H1 (cell line): ENCODE results near the gene FBN2. TPM values are rescaled to one million over a fixed set of nuclear protein-coding genes. Genes with fewer than 3 reads are reported as not detected.

ENCODE experiments used
- CTCF ChIA-PET: fragments of 300-600 bp; sonication (Branson Sonifier 250); formaldehyde crosslinking; loops from one replicate; lab custom pipeline; 2021; ENCODE audit not compliant: partially characterized antibody; lab: Charles Lee
- POLR2A ChIA-PET: fragments of 300-600 bp; sonication (Branson Sonifier 250); formaldehyde crosslinking; loops from one replicate; lab custom pipeline; 2021; ENCODE audit warnings: inconsistent platforms; ENCODE audit not compliant: partially characterized antibody; lab: Charles Lee
- DNase-seq, 2 experiments: peaks; one replicate each; pipeline versions ENCODE4 v3.0.0 to v3.0.0-alpha.2; 2010 to 2022; ENCODE audit warnings: low spot score in 2 of 2, low read depth in 1 of 2, mixed read lengths in 1 of 2
- FAIRE-seq: peaks from 2 replicates; lab custom pipeline; 2011; peaks lifted over from hg19 to GRCh38; lab: Jason Lieb, UNC
- H2AFZ ChIP-seq: 2 replicates; pipeline ENCODE4 v1.8.1; 2012; ENCODE audit warnings: low read length, inconsistent platforms
- H2AK5ac ChIP-seq: 2 replicates; pipeline ENCODE4 v1.6.1; 2013; ENCODE audit warnings: low read depth, low read length
- H2BK120ac ChIP-seq: replicated peaks from 2 replicates; pipeline ENCODE3; 2013; ENCODE audit warnings: low read depth, low read length, inconsistent platforms
- H2BK12ac ChIP-seq: 2 replicates; pipeline ENCODE4 v1.6.1; 2013; ENCODE audit warnings: low read depth, low read length
- H2BK15ac ChIP-seq: 2 replicates; pipeline ENCODE4 v1.6.1; 2013; ENCODE audit warnings: low read length
- H2BK20ac ChIP-seq: 2 replicates; pipeline ENCODE4 v1.6.1; 2013; ENCODE audit warnings: low read length
- H2BK5ac ChIP-seq: 2 replicates; pipeline ENCODE4 v1.6.1; 2013; ENCODE audit warnings: low read depth, low read length
- H3K14ac ChIP-seq: 2 replicates; pipeline ENCODE4 v1.6.1; 2013; ENCODE audit warnings: inconsistent platforms; ENCODE audit not compliant: insufficient read length
- H3K18ac ChIP-seq: 2 replicates; pipeline ENCODE4 v1.6.1; 2013; ENCODE audit warnings: low read length; ENCODE audit errors: extremely low read depth
- H3K23ac ChIP-seq: 2 replicates; pipeline ENCODE4 v1.6.1; 2013; ENCODE audit warnings: inconsistent platforms; ENCODE audit not compliant: insufficient read length
- H3K23me2 ChIP-seq: 2 replicates; pipeline ENCODE4 v1.6.1; 2013; ENCODE audit warnings: low read depth, low read length
- H3K27ac ChIP-seq: 2 replicates; pipeline ENCODE4 v1.6.1; 2011; ENCODE audit warnings: low read depth, low read length, inconsistent platforms
- H3K27me3 ChIP-seq, 4 experiments: replicated peaks in 1 of 4; 1 replicate in 1 of 4; 2 replicates in 3 of 4; pipeline versions ENCODE4 v1.6.1 to v1.8.1; 2011 to 2013; ENCODE audit warnings: low read length in 3 of 4, mild to moderate bottlenecking in 3 of 4, inconsistent platforms in 2 of 4, mixed read lengths in 2 of 4, moderate library complexity in 1 of 4; ENCODE audit not compliant: control insufficient read depth in 3 of 4, insufficient read depth in 3 of 4; ENCODE audit errors: extremely low read depth in 1 of 4
- H3K36me3 ChIP-seq, 4 experiments: 2 replicates each; pipeline versions ENCODE4 v1.6.1 to v1.8.1; 2011 to 2013; ENCODE audit warnings: mild to moderate bottlenecking in 4 of 4, low read length in 3 of 4, moderate library complexity in 2 of 4, control low read depth in 1 of 4, inconsistent platforms in 1 of 4; ENCODE audit not compliant: insufficient read depth in 4 of 4, control insufficient read depth in 2 of 4
- H3K4ac ChIP-seq: replicated peaks from 2 replicates; pipeline ENCODE3; 2013; ENCODE audit warnings: low read length, low read depth, mixed read lengths, inconsistent platforms; ENCODE audit not compliant: insufficient read length
- H3K4me1 ChIP-seq, 4 experiments: replicated peaks in 1 of 4; 1 replicate in 1 of 4; 2 replicates in 3 of 4; pipeline versions ENCODE4 v1.6.1 to v1.8.1; 2011 to 2013; ENCODE audit warnings: low read length in 3 of 4, inconsistent platforms in 2 of 4, mixed read lengths in 1 of 4; ENCODE audit not compliant: insufficient read depth in 4 of 4, control insufficient read depth in 3 of 4
- H3K4me2 ChIP-seq, 2 experiments: 2 replicates each; pipeline versions ENCODE4 v1.6.1 to v1.8.1; 2011 to 2013; ENCODE audit warnings: low read depth in 2 of 2, low read length in 2 of 2, control low read depth in 1 of 2, inconsistent platforms in 1 of 2, mild to moderate bottlenecking in 1 of 2; ENCODE audit not compliant: insufficient read depth in 1 of 2
- H3K4me3 ChIP-seq, 4 experiments: fragments of 200-600, 300-600 bp in 1 of 4; sonication (generic), shearing (Covaris generic), sonication (Bioruptor Twin) in 1 of 4; 2 replicates each; pipeline versions ENCODE4 v1.5.1 to v1.8.1; 2011 to 2016; ENCODE audit warnings: low read length in 4 of 4, low read depth in 3 of 4, control low read depth in 2 of 4, inconsistent platforms in 2 of 4, mild to moderate bottlenecking in 2 of 4, mixed read lengths in 1 of 4, moderate library complexity in 1 of 4; ENCODE audit not compliant: insufficient read depth in 2 of 4; ENCODE audit errors: extremely low read depth in 1 of 4
- H3K56ac ChIP-seq: replicated peaks from 2 replicates; pipeline ENCODE3; 2013; ENCODE audit warnings: low read depth, mild to moderate bottlenecking, mixed read lengths, low read length, inconsistent platforms; ENCODE audit not compliant: insufficient read length
- H3K79me1 ChIP-seq: 2 replicates; pipeline ENCODE4 v1.6.1; 2013; ENCODE audit warnings: low read depth, low read length, control low read depth
- H3K79me2 ChIP-seq, 2 experiments: 2 replicates each; pipeline versions ENCODE4 v1.6.1 to v1.8.1; 2012 to 2013; ENCODE audit warnings: low read length in 2 of 2, mild to moderate bottlenecking in 2 of 2, inconsistent platforms in 1 of 2; ENCODE audit not compliant: insufficient read depth in 2 of 2, control insufficient read depth in 1 of 2
- H3K9ac ChIP-seq, 4 experiments: replicated peaks in 1 of 4; 1 replicate in 1 of 4; 2 replicates in 3 of 4; pipeline versions ENCODE4 v1.6.1 to v1.8.1; 2011 to 2013; ENCODE audit warnings: low read depth in 3 of 4, low read length in 3 of 4, control low read depth in 2 of 4, mild to moderate bottlenecking in 2 of 4, moderate library complexity in 2 of 4, inconsistent platforms in 1 of 4; ENCODE audit errors: extremely low read depth in 1 of 4
- H3K9me3 ChIP-seq, 2 experiments: 2 replicates each; pipeline versions ENCODE4 v1.6.1 to v1.8.1; 2012 to 2013; ENCODE audit warnings: mild to moderate bottlenecking in 2 of 2, moderate library complexity in 2 of 2, control low read depth in 1 of 2, inconsistent platforms in 1 of 2, low read depth in 1 of 2, low read length in 1 of 2, mixed read lengths in 1 of 2; ENCODE audit not compliant: insufficient read depth in 2 of 2
- H4K20me1 ChIP-seq, 2 experiments: replicated peaks in 1 of 2; 2 replicates each; pipeline versions ENCODE3 to v1.8.1; 2011 to 2013; ENCODE audit warnings: inconsistent platforms in 2 of 2, low read length in 2 of 2, mild to moderate bottlenecking in 1 of 2; ENCODE audit not compliant: insufficient read depth in 2 of 2, control insufficient read depth in 1 of 2
- H4K5ac ChIP-seq: 2 replicates; pipeline ENCODE4 v1.6.1; 2013; ENCODE audit warnings: low read length, low read depth, mixed read lengths, inconsistent platforms; ENCODE audit not compliant: insufficient read length
- H4K8ac ChIP-seq: 2 replicates; pipeline ENCODE4 v1.8.0; 2013; ENCODE audit warnings: mild to moderate bottlenecking, moderate library complexity, low read length, inconsistent platforms; ENCODE audit not compliant: insufficient read depth; ENCODE audit errors: extremely low read depth
- H4K91ac ChIP-seq: replicated peaks from 2 replicates; pipeline ENCODE3; 2013; ENCODE audit warnings: low read length, mixed read lengths, inconsistent platforms; ENCODE audit not compliant: insufficient read length
- NRF1 ChIP-seq: IDR thresholded peaks from 2 replicates; pipeline ENCODE4 v1.6.1; 2011; ENCODE audit warnings: mild to moderate bottlenecking, low read depth, low read length, improper control_type of control experiment
- TAF1 ChIP-seq: IDR thresholded peaks from 2 replicates; pipeline ENCODE4 v1.6.1; 2011; ENCODE audit warnings: mild to moderate bottlenecking, low read depth, low read length
- WGBS, 2 experiments: shearing (Covaris generic) in 1 of 2; methylation state at CpG; one replicate each; pipeline versions ENCODE4 v1.1.6 to v1.1.7; 2013 to 2015; ENCODE audit warnings: low lambda C conversion rate in 2 of 2, mixed read lengths in 2 of 2, inconsistent platforms in 1 of 2, low coverage in 1 of 2, missing lambda C conversion rate in 1 of 2; ENCODE audit not compliant: insufficient replicate concordance in 2 of 2, insufficient coverage in 1 of 2, insufficient read length in 1 of 2; ENCODE audit errors: extremely low coverage in 1 of 2, missing lambda C conversion rate in 1 of 2; 5-methylcytosine and 5-hydroxymethylcytosine counted together
- polyA plus RNA-seq, 7 experiments: library from polyadenylated mRNA; depleted of rRNA in 3 of 7; stranded (reverse) in 5 of 7; unstranded in 2 of 7; fragments of >200 nt in 5 of 7; fragments of 200-250 nt in 2 of 7; gene quantifications; 1 replicate in 5 of 7; 2 replicates in 1 of 7; 4 replicates in 1 of 7; pipeline versions ENCODE4 v1.2.1 to v1.2.3, GENCODE V29; 2011 to 2013; ENCODE audit warnings: missing spikeins in 2 of 7, mixed read lengths in 2 of 7
- total RNA-seq: library from RNA; stranded (reverse); fragmentation: NEBNext Ultra II Directional; extraction: Animal tissue kit (Norgen Biotek cat#: 25700); gene quantifications from 2 replicates; pipeline ENCODE4 v1.2.1, GENCODE V29; 2021

Gene FBN2
- total and polyA plus RNA-seq, 2 of the 8 experiments (the other 6 are each of a cell fraction or from before 2014, with no cell fraction given) = 14.1 to 16.3 TPM

GRCh38 chr5:128528637-128529255, 9.3 kb downstream of the FBN2 start:
- Histone ChIP-seq H2AK5ac (no peak overlapping the region), H3K79me2 (no peaks in the 10 kb centered on the region), H3K36me3 (peaks cover 0 to 2% (median 0%) of the 10 kb centered on the region in 4 experiments; a peak in 2 of 8 replicates), H3K27me3 (no peaks in the 10 kb centered on the region), H3K4me1 (no peaks in the 10 kb centered on the region), H3K23me2 (no peaks in the 10 kb centered on the region), H3K23ac (no peak overlapping the region), H2AFZ (no peak overlapping the region), H3K79me1 (no peaks in the 10 kb centered on the region), H2BK20ac (no peak overlapping the region), H3K14ac (no peak overlapping the region), H3K4ac (no peak overlapping the region), H4K20me1 (no peaks in the 10 kb centered on the region), H4K5ac (no peak overlapping the region), H3K56ac (no peak overlapping the region), H2BK12ac (no peak overlapping the region), H3K18ac (no peak overlapping the region), H3K4me2 (no peak overlapping the region), H2BK120ac (no peak overlapping the region), H3K9me3 (no peaks in the 10 kb centered on the region), H3K27ac (no peak overlapping the region), H4K8ac (no peak overlapping the region), H2BK5ac (no peak overlapping the region), H3K9ac (no peak overlapping the region), H4K91ac (no peak overlapping the region), H2BK15ac (no peak overlapping the region), H3K4me3 (no peak overlapping the region)
- POLR2A ChIA-PET = interaction anchor here (0.7 kb wide), 1 partner anchor 142 kb away, joined by 3 read pairs; no protein-coding TSS in a partner anchor
- WGBS, 2 experiments = 91% methylated on average over 5 of the region's 5 CpGs; no CpG with 5 or more reads in 1 of the 2 experiments
- CTCF ChIA-PET = interaction anchor here (0.6 to 0.9 kb wide), 2 partner anchors 30 to 160 kb away, joined by 3 to 5 read pairs; no protein-coding TSS in a partner anchor
- FAIRE-seq = no peak
- DNase-seq = no peak
- TF ChIP-seq NRF1 (no peak), TAF1 (no peak)
